HG02840 (cell line): Measurements from ENCODE around the gene SETSIP.
"Not testable (repeated sequence)": the region's sequence is repeated elsewhere in the genome, so short reads cannot be mapped to it uniquely, and the experiment has no call there.

Source experiments
- ATAC-seq: cut with Tn5 transposase; IDR thresholded peaks from one replicate; pipeline ENCODE4 v1.9.1; 2021; ENCODE audit warnings: mild to moderate bottlenecking, moderate library complexity, moderate number of reproducible peaks; ENCODE audit not compliant: unreplicated experiment, low FRiP score

SETSIP gene

DNA sequence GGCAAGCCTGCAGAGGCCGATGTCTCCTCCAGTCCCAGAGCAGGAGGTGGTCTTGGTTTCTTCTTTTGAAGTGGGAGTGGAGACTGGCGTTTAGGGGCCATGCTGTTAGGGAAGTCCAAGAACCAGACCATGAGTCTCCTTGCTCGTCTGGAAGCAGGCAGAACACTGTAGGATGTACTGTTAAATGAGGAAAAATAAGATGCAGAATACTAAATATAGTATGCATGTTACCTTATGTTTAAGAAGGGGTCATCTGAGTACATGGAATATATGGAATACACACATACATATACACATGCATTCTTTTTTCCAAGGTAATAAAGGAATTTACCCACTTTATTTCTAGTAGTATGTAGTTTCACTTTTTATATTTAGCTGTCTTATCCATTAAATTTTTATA lies at the start of gene SETSIP:
SETSIP (minus strand) TSS at position 101 of the 400 bp plus-strand sequence; CDS start at position 101, 0 bp downstream.
- no peak for ATAC-seq

DNA sequence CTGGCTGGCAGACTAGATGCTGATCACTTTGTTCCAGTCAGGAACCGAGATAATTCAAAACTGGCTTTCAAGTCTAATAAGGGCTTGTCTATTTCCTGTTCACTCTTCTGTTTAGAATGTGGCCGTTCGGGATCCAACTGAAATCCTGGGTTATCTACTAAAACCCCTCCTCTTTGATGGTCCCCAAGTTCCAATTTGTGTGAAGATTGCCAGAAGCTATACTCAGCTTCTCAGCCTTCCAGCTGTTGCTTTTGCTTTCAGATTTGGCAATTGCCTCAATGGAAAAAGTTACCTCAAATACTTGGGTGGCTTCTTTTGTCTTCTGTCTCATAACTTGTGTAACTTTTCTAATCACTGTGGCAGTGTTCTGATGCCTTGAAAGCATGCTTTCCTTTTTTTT lies 48.7 kb upstream of the SETSIP start:
- no peak for ATAC-seq

DNA sequence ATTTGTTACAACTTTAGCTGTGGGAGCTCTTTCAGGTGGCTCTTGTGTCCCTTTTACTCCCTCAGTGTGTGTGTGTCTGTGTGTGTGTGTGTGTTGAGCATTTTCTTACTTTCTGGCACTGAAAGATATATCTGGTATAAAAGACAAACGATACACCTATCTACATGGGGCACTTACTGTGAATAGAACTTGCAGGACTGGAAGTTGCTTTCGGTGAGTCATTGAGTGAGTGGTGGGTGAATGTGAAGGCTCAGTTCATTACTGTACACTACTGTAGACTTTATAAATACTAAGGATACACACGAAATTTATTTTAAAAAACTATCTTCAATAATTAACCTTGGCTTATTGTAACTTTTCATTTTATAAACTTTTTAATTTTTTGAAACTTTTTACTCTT lies 43.6 kb upstream of the SETSIP start:
- ATAC-seq = no peak

DNA sequence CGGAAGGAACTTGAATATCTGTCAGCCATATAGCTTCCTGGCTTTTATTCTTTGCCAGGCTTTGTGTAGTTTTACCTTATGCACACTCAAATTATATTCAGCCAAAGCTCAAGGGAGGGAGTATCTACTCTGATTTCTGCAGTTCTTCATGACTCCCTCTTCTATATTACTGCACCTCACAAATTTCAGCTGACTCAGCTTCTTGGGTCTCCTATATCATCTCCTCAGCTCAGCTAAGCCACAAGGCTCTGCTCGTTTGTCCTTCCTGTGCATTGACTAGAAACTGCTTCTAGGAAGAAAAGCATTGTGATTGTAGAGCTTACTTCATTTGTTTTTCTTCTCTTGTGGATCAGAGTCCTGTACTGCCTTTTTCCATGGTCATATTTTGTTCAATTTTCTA lies 42.3 kb upstream of the SETSIP start:
- no peak for ATAC-seq

- no peak for ATAC-seq
Measured at GRCh38 chr1:92108631-92109030, 33.4 kb upstream of the SETSIP start.

DNA sequence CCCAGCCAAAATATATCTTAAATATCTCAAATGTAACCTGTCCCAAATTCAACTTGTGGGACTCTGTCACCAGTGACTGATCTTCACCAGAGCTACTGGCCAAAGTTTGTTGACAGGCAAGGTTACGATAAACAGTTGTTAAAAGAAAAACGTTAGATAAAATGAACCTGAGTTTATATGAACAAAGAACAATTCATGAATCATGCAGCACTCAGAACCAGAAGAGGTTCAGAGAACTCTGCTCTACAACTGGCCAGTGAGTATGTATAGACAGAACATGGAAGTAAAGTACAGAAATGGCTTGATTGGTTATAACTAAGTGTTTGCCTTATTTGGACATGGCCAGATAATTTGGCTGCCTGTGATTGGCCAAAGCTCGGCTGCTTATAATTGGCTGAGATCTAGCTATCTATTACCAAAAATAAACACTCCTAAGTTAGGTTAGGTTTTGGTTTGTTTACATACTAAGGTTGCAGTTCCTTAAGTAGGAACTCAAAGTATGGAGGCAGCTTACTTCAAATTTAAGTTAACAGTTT lies 30.4 kb upstream of the SETSIP start:
- ATAC-seq = no peak

GRCh38 chr1:92096317-92096716 lies 21.1 kb upstream of the SETSIP start:
- ATAC-seq = no peak

DNA sequence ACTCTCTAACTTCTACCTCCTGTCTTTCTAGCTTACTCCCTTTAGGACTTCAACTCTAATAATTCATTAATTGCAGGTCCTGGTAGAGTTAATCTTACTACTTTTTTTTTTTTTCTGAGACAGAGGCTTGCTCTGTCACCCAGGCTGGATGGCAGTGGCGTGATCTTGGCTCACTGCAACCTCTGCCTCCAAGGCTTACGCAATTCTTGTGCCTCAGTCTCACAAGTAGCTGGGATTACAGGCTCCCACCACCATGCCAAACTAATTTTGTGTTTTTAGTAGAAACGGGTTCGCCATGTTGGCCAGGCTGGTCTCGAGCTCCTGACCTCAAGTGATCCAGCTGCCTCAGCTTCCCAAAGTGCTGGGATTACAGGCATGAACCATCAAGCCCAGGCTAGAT lies 20.7 kb upstream of the SETSIP start:
- no peak for ATAC-seq

DNA sequence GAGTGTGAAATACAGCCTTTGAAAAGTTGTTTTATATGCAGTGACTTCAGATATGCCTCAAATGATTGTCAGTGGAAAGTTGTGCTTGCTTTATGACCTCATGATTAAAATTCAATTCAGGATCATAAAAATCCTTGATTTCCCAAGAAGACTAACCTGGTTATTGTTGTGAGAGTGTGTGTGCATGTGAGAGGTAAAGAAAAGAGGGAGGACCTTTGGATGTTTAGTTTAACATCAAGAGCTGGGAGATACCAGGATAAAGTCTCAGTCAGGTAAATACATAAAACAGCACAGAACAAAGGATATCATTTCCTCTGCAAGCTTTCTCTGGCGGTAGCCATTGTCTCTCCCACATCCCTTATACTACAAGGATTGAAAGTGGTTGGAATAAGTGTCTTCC lies 19.4 kb upstream of the SETSIP start:
- ATAC-seq = no peak

DNA sequence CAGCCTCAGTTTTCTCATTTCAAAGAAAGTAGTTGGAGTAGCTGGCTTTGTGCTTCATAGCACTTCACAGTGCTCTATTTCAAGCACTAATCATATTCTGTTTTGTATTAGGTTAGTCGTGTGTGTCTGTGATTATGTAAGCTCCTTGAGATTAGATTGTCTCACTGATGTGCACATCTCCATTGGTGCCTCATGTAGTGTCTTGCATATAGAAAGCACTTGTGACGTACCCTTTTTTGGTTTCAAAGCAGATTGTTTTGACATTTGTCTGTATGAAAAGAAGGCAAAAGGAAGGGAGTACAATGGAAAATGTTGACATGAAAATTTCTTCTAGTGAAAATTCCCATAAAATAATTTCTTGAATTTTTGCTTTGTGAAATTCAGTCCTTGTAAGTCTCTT lies 18.9 kb upstream of the SETSIP start:
- no peak for ATAC-seq

DNA sequence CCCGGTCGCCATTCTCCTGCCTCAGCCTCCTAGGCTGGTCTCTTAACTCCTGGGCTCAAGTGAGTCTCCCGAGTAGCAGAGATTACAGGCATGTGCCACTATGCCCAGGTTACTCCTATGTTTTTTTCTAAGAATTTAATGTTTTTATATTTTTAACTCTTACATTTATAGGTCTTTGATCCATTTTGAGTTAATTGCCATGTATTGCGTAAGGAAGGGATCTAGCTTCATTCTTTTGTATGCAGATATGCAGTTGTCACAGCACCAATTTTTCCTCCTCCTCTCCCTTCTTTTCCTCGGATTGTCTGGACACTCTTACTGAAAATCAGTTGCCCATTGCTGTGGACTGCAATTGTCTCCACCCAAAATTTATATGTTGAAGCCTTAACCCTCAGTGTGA lies 16.4 kb upstream of the SETSIP start:
- ATAC-seq = no peak

- ATAC-seq = no peak
Measured at GRCh38 chr1:92087542-92087941, 12.3 kb upstream of the SETSIP start.

DNA sequence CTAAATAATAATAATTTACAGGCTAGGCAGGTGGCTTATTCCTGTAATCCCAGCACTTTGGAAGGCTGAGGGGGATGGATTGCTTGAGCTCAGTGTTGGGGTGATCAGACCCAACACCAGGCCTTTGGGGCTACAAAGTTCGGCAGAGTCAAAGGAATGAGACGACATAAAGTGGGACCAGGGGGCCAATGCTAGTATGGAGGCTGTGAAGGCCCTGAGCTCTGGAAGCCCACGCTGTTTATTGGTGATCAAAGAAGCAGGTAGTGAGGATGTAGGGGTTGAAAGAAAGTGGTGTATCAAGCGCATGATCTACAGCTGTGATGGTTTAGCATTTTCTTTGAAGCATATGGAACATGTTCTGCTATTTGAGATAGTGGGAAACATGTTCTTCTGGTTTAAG lies 10.5 kb upstream of the SETSIP start:
- no peak for ATAC-seq

GRCh38 chr1:92084651-92085050 lies 9.4 kb upstream of the SETSIP start:
- ATAC-seq = no peak

DNA sequence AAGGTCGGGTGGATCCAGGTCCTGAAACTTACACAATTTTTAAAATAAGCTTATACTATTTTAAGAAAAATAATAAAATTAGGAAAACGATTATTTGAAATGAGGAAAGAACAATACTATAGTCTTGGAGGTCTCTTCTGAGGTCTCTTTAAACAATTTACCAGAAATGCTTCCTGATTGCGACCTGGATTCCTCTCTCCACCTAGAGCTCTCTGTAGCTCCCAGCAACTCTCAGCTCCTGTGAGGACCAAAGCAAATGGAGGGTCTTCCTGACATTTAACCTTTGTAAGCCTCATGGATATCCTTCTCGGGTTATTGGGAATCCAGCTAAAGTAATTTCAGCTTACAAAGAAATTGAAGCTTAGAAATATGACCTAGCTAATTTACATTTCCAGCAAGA lies 5.8 kb upstream of the SETSIP start:
- no peak for ATAC-seq

- ATAC-seq = peak; percentile 95
Measured at GRCh38 chr1:92080128-92080985, 5.1 kb upstream of the SETSIP start, which contains the start of gene BTBD8. Gene BTBD8, plus strand, starts transcription at chr1:92080345. Its CDS starts 227 bp downstream, at chr1:92080572.

DNA sequence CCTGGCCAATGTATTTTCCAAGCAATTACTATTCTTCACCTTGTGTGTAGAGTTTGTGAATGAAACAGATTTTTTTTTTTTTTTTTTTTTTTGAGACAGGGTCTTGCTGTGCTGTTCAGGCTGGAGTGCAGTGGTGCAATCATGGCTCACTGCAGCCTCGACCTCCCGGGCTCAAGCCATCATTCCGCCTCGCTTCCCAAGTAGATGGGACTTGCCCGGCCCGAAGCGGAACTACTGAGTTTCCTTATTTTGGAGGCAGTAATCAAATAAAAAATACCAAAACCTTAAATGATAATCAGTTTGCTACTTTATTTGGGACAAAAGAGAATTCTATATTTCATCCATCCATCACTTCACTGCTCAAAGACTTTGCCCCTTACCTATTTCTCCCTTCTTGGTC lies 4.2 kb upstream of the SETSIP start:
- no peak for ATAC-seq

GRCh38 chr1:92078077-92078476 lies 2.9 kb upstream of the SETSIP start:
- ATAC-seq = not testable (repeated sequence)

DNA sequence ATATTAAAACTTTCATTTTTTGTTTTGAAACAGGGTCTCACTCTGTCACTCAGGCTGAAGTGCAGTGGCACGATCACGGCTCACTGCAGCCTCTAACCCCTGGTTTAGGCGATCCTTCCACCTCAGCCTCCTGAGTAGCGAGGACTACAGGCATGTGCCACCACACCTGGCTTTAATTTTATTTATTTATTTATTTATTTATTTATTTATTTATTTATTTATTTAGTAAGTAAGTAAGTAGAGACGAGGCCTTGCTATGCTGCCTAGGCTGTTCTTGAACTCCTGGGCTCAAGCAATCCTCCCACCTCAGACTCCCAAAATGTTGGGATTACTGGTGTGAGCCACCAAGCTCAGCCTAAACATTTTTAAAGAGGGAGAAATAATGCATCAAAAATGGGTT lies 1.2 kb upstream of the SETSIP start:
- ATAC-seq = no peak

- ATAC-seq = not testable (repeated sequence)
Measured at GRCh38 chr1:92074446-92074845, 765 bp downstream of the SETSIP start.

DNA sequence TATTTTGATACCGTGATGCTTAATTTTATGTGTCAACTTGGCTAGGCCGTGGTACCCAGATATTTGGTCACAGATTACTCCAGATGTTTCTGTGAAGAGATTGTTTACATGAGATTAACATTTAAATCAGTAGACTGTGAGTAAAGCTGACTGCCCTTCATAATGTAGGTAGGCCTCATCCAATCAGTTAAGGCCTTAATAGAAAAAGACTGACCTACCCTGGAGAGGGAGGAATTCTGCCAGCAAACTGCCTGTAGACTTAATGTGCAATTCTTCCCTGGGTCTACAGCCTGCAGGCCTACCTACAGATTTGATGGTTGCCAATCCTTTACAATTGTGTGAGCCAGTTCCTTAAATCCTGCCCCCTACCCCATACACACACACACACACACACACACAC lies 4.3 kb downstream of the SETSIP start:
- ATAC-seq = no peak

GRCh38 chr1:92066321-92066720 lies 8.9 kb downstream of the SETSIP start:
- no peak for ATAC-seq
